CD4-positive, alpha-beta memory T cell (primary cell): ENCODE data around the gene MAPK4. TPM values are rescaled to one million over a fixed set of nuclear protein-coding genes. Genes with fewer than 3 reads are reported as not detected.

Experiments used
- CTCF ChIA-PET: fragments of 350-600 bp; sonication (Branson Sonifier 250); formaldehyde crosslinking; loops from one replicate; lab custom pipeline; 2021; ENCODE audit warnings: inconsistent platforms; ENCODE audit not compliant: partially characterized antibody; lab: Charles Lee
- POLR2A ChIA-PET: fragments of 350-600 bp; sonication (Branson Sonifier 250); formaldehyde crosslinking; loops from one replicate; lab custom pipeline; 2021; ENCODE audit not compliant: partially characterized antibody; lab: Charles Lee
- DNase-seq, 5 donors: peaks; one replicate each; pipeline versions ENCODE4 v3.0.0 to v3.0.0-alpha.2; 2020 to 2022; ENCODE audit warnings: mixed read lengths in 1 of 5
- H3K27ac ChIP-seq: one replicate; pipeline ENCODE4 v1.7.0; 2013; ENCODE audit warnings: low read depth, low read length
- H3K27me3 ChIP-seq: 2 replicates; pipeline ENCODE4 v1.7.0; 2013; ENCODE audit warnings: mild to moderate bottlenecking, low read length, moderate library complexity; ENCODE audit not compliant: insufficient read depth
- H3K36me3 ChIP-seq: 2 replicates; pipeline ENCODE4 v1.7.0; 2013; ENCODE audit warnings: mild to moderate bottlenecking, low read length, moderate library complexity; ENCODE audit not compliant: insufficient read depth
- H3K4me1 ChIP-seq: 2 replicates; pipeline ENCODE4 v1.7.0; 2013; ENCODE audit warnings: mild to moderate bottlenecking, low read length, moderate library complexity; ENCODE audit not compliant: insufficient read depth
- H3K4me3 ChIP-seq, 2 donors: one replicate each; pipeline ENCODE4 v1.7.0; 2013; ENCODE audit warnings: low read length in 2 of 2, mild to moderate bottlenecking in 1 of 2
- H3K9me3 ChIP-seq, 2 donors: one replicate each; pipeline ENCODE4 v1.7.0; 2013; ENCODE audit warnings: low read length in 2 of 2, control low read depth in 1 of 2; ENCODE audit not compliant: control insufficient read depth in 1 of 2
- H3K27ac Mint-ChIP-seq, 7 donors: one replicate each; pipeline ENCODE4 v1.8.0; 2020 to 2021; ENCODE audit warnings: mixed read lengths in 7 of 7, mild to moderate bottlenecking in 6 of 7, inconsistent platforms in 3 of 7, moderate library complexity in 3 of 7
- H3K27me3 Mint-ChIP-seq, 2 donors: one replicate each; pipeline ENCODE4 v1.8.0; 2020 to 2021; ENCODE audit warnings: mixed read lengths in 2 of 2
- H3K36me3 Mint-ChIP-seq, 2 donors: one replicate each; pipeline ENCODE4 v1.8.0; 2020 to 2021; ENCODE audit warnings: mixed read lengths in 2 of 2, inconsistent platforms in 1 of 2, mild to moderate bottlenecking in 1 of 2
- H3K4me1 Mint-ChIP-seq, 4 donors: one replicate each; pipeline ENCODE4 v1.8.0; 2020 to 2021; ENCODE audit warnings: mixed read lengths in 4 of 4, mild to moderate bottlenecking in 1 of 4
- H3K4me3 Mint-ChIP-seq, 8 donors: one replicate each; pipeline ENCODE4 v1.8.0; 2020 to 2021; ENCODE audit warnings: mixed read lengths in 8 of 8, mild to moderate bottlenecking in 7 of 8, moderate library complexity in 6 of 8, inconsistent platforms in 3 of 8
- H3K9me3 Mint-ChIP-seq, 8 donors: one replicate each; pipeline ENCODE4 v1.8.0; 2020 to 2021; ENCODE audit warnings: mixed read lengths in 8 of 8, mild to moderate bottlenecking in 5 of 8, inconsistent platforms in 3 of 8, moderate library complexity in 1 of 8
- intact Hi-C: fragments of 100-400 bp; cut with micrococcal nuclease; formaldehyde crosslinking; loops from one replicate; pipeline ENCODE4 v1.15.1; 2023
- polyA plus RNA-seq, 2 donors: library from polyadenylated mRNA; unstranded; fragments of 300-500 nt; fragmentation: Illumina TruSeq; gene quantifications; one replicate each; pipeline ENCODE4 v1.2.3, GENCODE V29; 2021
- total RNA-seq, 2 experiments: library from RNA; stranded (reverse); gene quantifications; one replicate each; pipeline ENCODE4 v1.2.3, GENCODE V29; 2021

MAPK4 gene
- total and polyA plus RNA-seq, 4 experiments from 2014 or later = not detected

DNA sequence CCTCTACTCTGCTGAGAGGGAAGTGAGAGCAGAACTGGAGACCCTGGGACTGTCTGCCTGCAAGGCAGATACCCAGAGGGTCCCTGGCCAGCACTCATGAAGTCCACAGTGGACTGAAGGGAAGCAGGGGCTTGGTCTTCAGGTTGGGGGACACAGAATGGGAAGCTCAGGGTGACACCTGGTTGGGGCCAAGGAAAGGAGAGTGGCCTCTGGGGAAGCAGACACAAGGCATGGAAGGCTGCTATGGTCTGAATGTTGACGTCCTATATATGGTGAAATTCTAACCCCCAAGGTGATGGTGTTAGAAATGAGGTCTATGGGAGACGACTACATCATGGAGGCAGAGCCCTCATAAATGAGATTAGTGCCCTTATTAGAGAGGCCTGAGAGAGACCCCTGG lies 190.7 kb downstream of the MAPK4 start:
- Histone ChIP-seq H3K27ac (no peak overlapping the region), H3K27me3 (peaks cover 5% of the 10 kb centered on the region), H3K9me3 (no peaks in the 10 kb centered on the region), H3K36me3 (no peaks in the 10 kb centered on the region), H3K4me3 (no peak overlapping the region), H3K4me1 (no peaks in the 10 kb centered on the region)
- no peak overlapping the region for H3K4me3 Mint-ChIP-seq
- H3K27ac Mint-ChIP-seq = no peak overlapping the region
- no peaks in the 10 kb centered on the region for H3K4me1 Mint-ChIP-seq
- H3K36me3 Mint-ChIP-seq = no peaks in the 10 kb centered on the region
- H3K9me3 Mint-ChIP-seq = peaks cover 0 to 3% (median 0%) of the 10 kb centered on the region in 8 donors
- DNase-seq = no peak
- intact Hi-C loops = no loop called here
- peaks cover 17 to 22% of the 10 kb centered on the region in 2 donors for H3K27me3 Mint-ChIP-seq
- ChIA-PET CTCF (no interaction called here), POLR2A (no interaction called here)

- peaks cover 5% of the 10 kb centered on the region for H3K27me3 ChIP-seq
- H3K27ac Mint-ChIP-seq = no peak overlapping the region
- CTCF ChIA-PET = no interaction called here
- H3K27me3 Mint-ChIP-seq = peaks cover 17 to 25% of the 10 kb centered on the region in 2 donors
- H3K36me3 Mint-ChIP-seq = no peaks in the 10 kb centered on the region
- no peak overlapping the region for H3K4me3 Mint-ChIP-seq
- no peaks in the 10 kb centered on the region for H3K4me1 Mint-ChIP-seq
- no peaks in the 10 kb centered on the region for H3K9me3 Mint-ChIP-seq
- intact Hi-C loops = no loop called here
- no peaks in the 10 kb centered on the region for H3K36me3 ChIP-seq
- H3K4me1 ChIP-seq = no peaks in the 10 kb centered on the region
- no peaks in the 10 kb centered on the region for H3K9me3 ChIP-seq
- no peak for DNase-seq
- no peak overlapping the region for H3K4me3 ChIP-seq
- no peak overlapping the region for H3K27ac ChIP-seq
- POLR2A ChIA-PET = no interaction called here
These were observed 191.6 kb downstream of the MAPK4 start for GRCh38 chr18:50751490-50751889.

DNA sequence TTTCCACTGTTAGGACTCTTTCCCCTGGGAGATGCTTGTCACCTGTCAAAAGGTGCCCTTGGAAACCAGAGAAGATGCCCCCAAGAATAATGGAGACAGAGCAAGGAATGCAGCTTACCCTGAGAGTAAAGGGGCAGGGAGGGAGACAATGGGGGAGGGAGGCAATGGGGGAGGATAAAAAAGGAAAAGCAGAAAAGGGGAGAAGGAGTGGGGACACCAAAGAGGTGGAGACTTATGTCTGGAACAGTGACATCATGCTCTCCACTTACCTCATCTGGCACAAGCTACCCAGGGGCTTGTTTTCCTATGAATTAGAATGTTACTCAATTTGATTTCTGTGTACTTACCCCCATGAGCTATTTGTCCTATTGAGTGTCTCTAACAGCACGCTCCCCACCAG lies 192.1 kb downstream of the MAPK4 start:
- H3K27me3 Mint-ChIP-seq = peaks cover 17 to 25% of the 10 kb centered on the region in 2 donors
- CTCF ChIA-PET = no interaction called here
- H3K9me3 ChIP-seq = no peaks in the 10 kb centered on the region
- no peaks in the 10 kb centered on the region for H3K36me3 ChIP-seq
- H3K4me1 Mint-ChIP-seq = no peaks in the 10 kb centered on the region
- no peak overlapping the region for H3K4me3 Mint-ChIP-seq
- no peak overlapping the region for H3K27ac ChIP-seq
- no peaks in the 10 kb centered on the region for H3K4me1 ChIP-seq
- POLR2A ChIA-PET = no interaction called here
- no peaks in the 10 kb centered on the region for H3K9me3 Mint-ChIP-seq
- no peak for DNase-seq
- peaks cover 5% of the 10 kb centered on the region for H3K27me3 ChIP-seq
- H3K4me3 ChIP-seq = no peak overlapping the region
- H3K36me3 Mint-ChIP-seq = no peaks in the 10 kb centered on the region
- no peak overlapping the region for H3K27ac Mint-ChIP-seq
- intact Hi-C loops = no loop called here

- Mint-ChIP-seq H3K27me3 (peaks cover 17 to 25% of the 10 kb centered on the region in 2 donors), H3K36me3 (no peaks in the 10 kb centered on the region), H3K9me3 (peaks cover 0 to 2% (median 0%) of the 10 kb centered on the region in 8 donors), H3K4me1 (no peaks in the 10 kb centered on the region), H3K27ac (no peak overlapping the region), H3K4me3 (no peak overlapping the region)
- peaks cover 5% of the 10 kb centered on the region for H3K27me3 ChIP-seq
- H3K4me1 ChIP-seq = no peaks in the 10 kb centered on the region
- POLR2A ChIA-PET = no interaction called here
- no peak overlapping the region for H3K4me3 ChIP-seq
- intact Hi-C loops = no loop called here
- H3K36me3 ChIP-seq = no peaks in the 10 kb centered on the region
- no peak for DNase-seq
- H3K27ac ChIP-seq = no peak overlapping the region
- CTCF ChIA-PET = no interaction called here
- H3K9me3 ChIP-seq = no peaks in the 10 kb centered on the region
These were observed 193.4 kb downstream of the MAPK4 start for GRCh38 chr18:50753311-50753710.

DNA sequence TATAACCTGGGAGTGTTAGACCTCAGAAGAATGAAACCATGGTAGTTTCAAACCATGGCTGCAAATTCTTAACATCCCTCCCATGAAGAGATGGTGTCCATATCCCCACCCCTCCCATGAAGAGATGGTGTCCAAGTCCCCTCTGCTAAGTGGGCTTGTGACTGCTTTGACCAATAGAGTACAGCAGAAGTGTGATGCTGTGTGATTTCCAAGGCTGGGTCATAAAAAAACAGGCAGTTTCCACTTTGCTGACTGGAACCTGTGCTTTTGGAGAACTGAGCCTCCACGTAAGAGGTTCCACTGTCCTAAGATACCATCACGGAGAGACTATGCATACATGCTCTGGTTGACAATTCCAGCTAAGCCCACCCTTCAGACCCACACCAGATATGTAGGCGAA lies 194.4 kb downstream of the MAPK4 start:
- Mint-ChIP-seq H3K4me1 (no peaks in the 10 kb centered on the region), H3K9me3 (peaks cover 0 to 2% (median 0%) of the 10 kb centered on the region in 8 donors), H3K27ac (no peak overlapping the region), H3K27me3 (peaks cover 17 to 27% of the 10 kb centered on the region in 2 donors), H3K4me3 (no peak overlapping the region), H3K36me3 (no peaks in the 10 kb centered on the region)
- peaks cover 5% of the 10 kb centered on the region for H3K27me3 ChIP-seq
- H3K4me1 ChIP-seq = no peaks in the 10 kb centered on the region
- intact Hi-C loops = no loop called here
- no peak overlapping the region for H3K4me3 ChIP-seq
- H3K27ac ChIP-seq = no peak overlapping the region
- CTCF ChIA-PET = interaction anchor here (0.6 kb wide), 1 partner anchor 42 kb away, joined by 3 read pairs; no protein-coding TSS in a partner anchor
- H3K36me3 ChIP-seq = no peaks in the 10 kb centered on the region
- no peak for DNase-seq
- H3K9me3 ChIP-seq = no peaks in the 10 kb centered on the region
- POLR2A ChIA-PET = no interaction called here

DNA sequence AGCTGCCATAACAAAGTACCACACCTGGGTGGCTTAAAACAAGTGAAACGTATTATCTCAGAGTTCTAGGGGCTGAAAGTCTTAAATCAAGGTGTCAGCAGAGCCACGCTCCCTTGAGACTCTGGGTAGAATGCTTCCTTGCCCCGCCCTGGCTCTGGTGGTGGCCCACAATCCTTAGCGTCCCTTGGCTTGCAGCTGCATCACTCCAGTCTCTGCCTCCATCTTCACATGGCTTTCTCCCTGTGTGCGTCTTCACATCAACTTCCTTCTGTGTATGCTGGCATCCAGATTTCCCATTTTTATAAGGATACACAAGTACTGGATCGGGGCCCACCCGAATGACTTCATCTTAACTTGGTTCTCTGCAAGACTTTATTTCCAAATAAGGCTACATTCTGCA lies 197.5 kb downstream of the MAPK4 start:
- no peak for DNase-seq
- Mint-ChIP-seq H3K9me3 (peaks cover 0 to 2% (median 0%) of the 10 kb centered on the region in 8 donors), H3K27me3 (peaks cover 14 to 15% of the 10 kb centered on the region in 2 donors), H3K27ac (no peak overlapping the region), H3K36me3 (no peaks in the 10 kb centered on the region), H3K4me1 (no peaks in the 10 kb centered on the region), H3K4me3 (no peak overlapping the region)
- intact Hi-C loops = no loop called here
- no peak overlapping the region for H3K4me3 ChIP-seq
- H3K36me3 ChIP-seq = no peaks in the 10 kb centered on the region
- H3K27ac ChIP-seq = no peak overlapping the region
- ChIA-PET POLR2A (no interaction called here), CTCF (no interaction called here)
- H3K27me3 ChIP-seq = no peaks in the 10 kb centered on the region
- H3K9me3 ChIP-seq = no peaks in the 10 kb centered on the region
- H3K4me1 ChIP-seq = no peaks in the 10 kb centered on the region

GRCh38 chr18:50769463-50769862 lies 209.6 kb downstream of the MAPK4 start:
- POLR2A ChIA-PET = no interaction called here
- peaks cover 0 to 50% (median 40%) of the 10 kb centered on the region in 8 donors for H3K9me3 Mint-ChIP-seq
- peaks cover 0 to 2% of the 10 kb centered on the region in 2 donors for H3K36me3 Mint-ChIP-seq
- no peaks in the 10 kb centered on the region for H3K4me1 Mint-ChIP-seq
- no peaks in the 10 kb centered on the region for H3K27me3 ChIP-seq
- no peak overlapping the region for H3K27ac Mint-ChIP-seq
- no peak overlapping the region for H3K27ac ChIP-seq
- H3K4me3 Mint-ChIP-seq = no peak overlapping the region
- peaks cover 0 to 5% of the 10 kb centered on the region in 2 donors for H3K9me3 ChIP-seq
- H3K4me3 ChIP-seq = no peak overlapping the region
- DNase-seq = no peak
- intact Hi-C loops = no loop called here
- peaks cover 17 to 20% of the 10 kb centered on the region in 2 donors for H3K27me3 Mint-ChIP-seq
- no peaks in the 10 kb centered on the region for H3K4me1 ChIP-seq
- no peaks in the 10 kb centered on the region for H3K36me3 ChIP-seq
- CTCF ChIA-PET = no interaction called here

DNA sequence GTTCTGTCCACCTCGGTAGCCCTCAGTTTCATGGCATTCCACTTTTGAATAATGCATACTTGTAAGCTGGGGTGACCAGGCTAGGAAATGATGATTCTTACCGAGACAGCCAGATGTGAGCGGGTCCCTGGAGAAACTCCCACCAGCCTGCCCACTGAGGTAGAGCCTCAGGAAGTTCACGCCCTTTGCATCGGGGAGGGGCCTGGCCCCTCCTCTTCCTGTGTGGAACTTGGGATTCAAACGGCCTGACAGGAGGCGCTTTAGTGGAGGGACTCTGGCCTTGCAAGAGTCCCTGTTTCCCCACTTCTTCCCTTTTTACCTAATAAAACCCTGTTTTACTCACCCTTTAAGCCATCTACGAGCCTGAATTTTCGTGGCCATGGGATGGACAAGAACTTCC lies 215.3 kb downstream of the MAPK4 start:
- Histone ChIP-seq H3K27me3 (no peaks in the 10 kb centered on the region), H3K27ac (no peak overlapping the region), H3K4me3 (no peak overlapping the region), H3K4me1 (no peaks in the 10 kb centered on the region), H3K9me3 (no peaks in the 10 kb centered on the region), H3K36me3 (no peaks in the 10 kb centered on the region)
- no peaks in the 10 kb centered on the region for H3K36me3 Mint-ChIP-seq
- H3K27ac Mint-ChIP-seq = no peak overlapping the region
- DNase-seq = no peak
- H3K4me1 Mint-ChIP-seq = no peaks in the 10 kb centered on the region
- POLR2A ChIA-PET = no interaction called here
- H3K9me3 Mint-ChIP-seq = peaks cover 0 to 10% (median 2%) of the 10 kb centered on the region in 8 donors
- peaks cover 9 to 15% of the 10 kb centered on the region in 2 donors for H3K27me3 Mint-ChIP-seq
- intact Hi-C loops = no loop called here
- CTCF ChIA-PET = no interaction called here
- H3K4me3 Mint-ChIP-seq = no peak overlapping the region
